ENCODE results near the gene PDCD4. TPM values are rescaled to one million over a fixed set of nuclear protein-coding genes. Genes with fewer than 3 reads are reported as not detected.

PDCD4 gene
- polyA plus RNA-seq, 1 of the 3 experiments (the other 2 are of a cell fraction): 23.3 TPM

DNA sequence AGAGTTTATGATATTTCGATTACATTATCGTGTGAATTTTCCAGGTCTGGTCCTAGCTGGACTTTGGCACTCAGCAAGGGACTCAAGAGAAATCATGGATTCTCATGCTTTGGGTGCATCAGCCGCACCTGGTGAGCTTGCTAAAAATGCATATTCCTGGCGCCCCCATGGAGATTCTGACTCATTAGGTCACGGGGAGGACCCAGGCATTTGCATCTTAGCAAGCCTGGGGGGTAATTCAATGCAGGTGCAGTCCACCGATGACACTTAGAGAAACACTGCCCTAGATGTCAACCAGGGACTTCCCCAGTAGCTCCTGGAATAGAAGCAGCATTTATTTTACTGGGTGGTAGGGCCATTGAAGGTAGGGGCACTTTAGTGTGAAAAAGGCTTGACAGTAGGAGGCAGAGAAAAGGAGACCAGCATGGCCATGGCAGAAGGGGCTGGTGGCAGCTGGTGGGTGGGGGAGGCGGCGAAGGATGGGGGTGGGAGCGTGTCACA, 29.9 kb upstream of the PDCD4 start:
- Histone ChIP-seq H3F3A (replicated peaks; ENCODE audit: insufficient read depth) (no peaks in the 10 kb centered on the region), H3K4me1 (ENCODE audit: control insufficient read depth in 1 of 2, insufficient read depth in 2 of 2, low read depth in 1 of 2, low read length in 1 of 2) (peaks cover 0 to 35% of the 10 kb centered on the region in 2 experiments; a peak in 2 of 4 replicates), H4K20me1 (ENCODE audit: insufficient read depth) (no peaks in the 10 kb centered on the region), H3K36me3 (replicated peaks in 1 of 2; ENCODE audit: control insufficient read depth in 1 of 2, insufficient read depth in 2 of 2, low read length in 1 of 2) (no peaks in the 10 kb centered on the region), H3K4me2 (no peak overlapping the region), H3K27ac (ENCODE audit: low read depth in 2 of 2, low read length in 1 of 2) (no peak overlapping the region), H3K79me2 (ENCODE audit: insufficient read depth) (no peaks in the 10 kb centered on the region), H3K9ac (no peak overlapping the region), H3K9me3 (no peaks in the 10 kb centered on the region), H2AFZ (ENCODE audit: low read depth) (no peak overlapping the region), H3K27me3 (ENCODE audit: insufficient read depth) (no peaks in the 10 kb centered on the region), H3K9me2 (no peaks in the 10 kb centered on the region), H3K4me3 (ENCODE audit: low read depth in 2 of 2, low read length in 1 of 2) (no peak overlapping the region)
- DNase-seq: no peak
- CTCF ChIA-PET: interaction anchor here (1.0 kb wide), 1 partner anchor 95 kb away, joined by 3 read pairs; no protein-coding TSS in a partner anchor
- no peak for TF ChIP-seq SMC3 (IDR thresholded peaks at IDR 0.05; ENCODE audit: low read depth, low read length)
- TF ChIP-seq, protein P1, sequence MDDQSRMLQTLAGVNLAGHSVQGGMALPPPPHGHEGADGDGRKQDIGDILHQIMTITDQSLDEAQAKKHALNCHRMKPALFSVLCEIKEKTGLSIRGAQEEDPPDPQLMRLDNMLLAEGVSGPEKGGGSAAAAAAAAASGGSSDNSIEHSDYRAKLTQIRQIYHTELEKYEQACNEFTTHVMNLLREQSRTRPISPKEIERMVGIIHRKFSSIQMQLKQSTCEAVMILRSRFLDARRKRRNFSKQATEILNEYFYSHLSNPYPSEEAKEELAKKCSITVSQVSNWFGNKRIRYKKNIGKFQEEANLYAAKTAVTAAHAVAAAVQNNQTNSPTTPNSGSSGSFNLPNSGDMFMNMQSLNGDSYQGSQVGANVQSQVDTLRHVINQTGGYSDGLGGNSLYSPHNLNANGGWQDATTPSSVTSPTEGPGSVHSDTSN (IDR thresholded peaks at IDR 0.05): no peak
- TF ChIP-seq, protein P2, sequence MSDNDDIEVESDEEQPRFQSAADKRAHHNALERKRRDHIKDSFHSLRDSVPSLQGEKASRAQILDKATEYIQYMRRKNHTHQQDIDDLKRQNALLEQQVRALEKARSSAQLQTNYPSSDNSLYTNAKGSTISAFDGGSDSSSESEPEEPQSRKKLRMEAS (IDR thresholded peaks at IDR 0.05; ENCODE audit: low read depth): no peak
- no peak for TF ChIP-seq FOXJ3 (CRISPR knock-in tag; IDR thresholded peaks at IDR 0.05)
- TF ChIP-seq, protein P3, sequence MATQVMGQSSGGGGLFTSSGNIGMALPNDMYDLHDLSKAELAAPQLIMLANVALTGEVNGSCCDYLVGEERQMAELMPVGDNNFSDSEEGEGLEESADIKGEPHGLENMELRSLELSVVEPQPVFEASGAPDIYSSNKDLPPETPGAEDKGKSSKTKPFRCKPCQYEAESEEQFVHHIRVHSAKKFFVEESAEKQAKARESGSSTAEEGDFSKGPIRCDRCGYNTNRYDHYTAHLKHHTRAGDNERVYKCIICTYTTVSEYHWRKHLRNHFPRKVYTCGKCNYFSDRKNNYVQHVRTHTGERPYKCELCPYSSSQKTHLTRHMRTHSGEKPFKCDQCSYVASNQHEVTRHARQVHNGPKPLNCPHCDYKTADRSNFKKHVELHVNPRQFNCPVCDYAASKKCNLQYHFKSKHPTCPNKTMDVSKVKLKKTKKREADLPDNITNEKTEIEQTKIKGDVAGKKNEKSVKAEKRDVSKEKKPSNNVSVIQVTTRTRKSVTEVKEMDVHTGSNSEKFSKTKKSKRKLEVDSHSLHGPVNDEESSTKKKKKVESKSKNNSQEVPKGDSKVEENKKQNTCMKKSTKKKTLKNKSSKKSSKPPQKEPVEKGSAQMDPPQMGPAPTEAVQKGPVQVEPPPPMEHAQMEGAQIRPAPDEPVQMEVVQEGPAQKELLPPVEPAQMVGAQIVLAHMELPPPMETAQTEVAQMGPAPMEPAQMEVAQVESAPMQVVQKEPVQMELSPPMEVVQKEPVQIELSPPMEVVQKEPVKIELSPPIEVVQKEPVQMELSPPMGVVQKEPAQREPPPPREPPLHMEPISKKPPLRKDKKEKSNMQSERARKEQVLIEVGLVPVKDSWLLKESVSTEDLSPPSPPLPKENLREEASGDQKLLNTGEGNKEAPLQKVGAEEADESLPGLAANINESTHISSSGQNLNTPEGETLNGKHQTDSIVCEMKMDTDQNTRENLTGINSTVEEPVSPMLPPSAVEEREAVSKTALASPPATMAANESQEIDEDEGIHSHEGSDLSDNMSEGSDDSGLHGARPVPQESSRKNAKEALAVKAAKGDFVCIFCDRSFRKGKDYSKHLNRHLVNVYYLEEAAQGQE (IDR thresholded peaks at IDR 0.05; ENCODE audit: low read depth, low read length): no peak
- no peak for TF ChIP-seq MXI1 (IDR thresholded peaks at IDR 0.05; ENCODE audit: low read depth, low read length)
- TF ChIP-seq GATA2 (CRISPR knock-in tag; IDR thresholded peaks at IDR 0.05): no peak
- no peak for TF ChIP-seq TAF1 (IDR thresholded peaks at IDR 0.05; ENCODE audit: borderline replicate concordance, low read depth, low read length)
- TF ChIP-seq, protein P4, sequence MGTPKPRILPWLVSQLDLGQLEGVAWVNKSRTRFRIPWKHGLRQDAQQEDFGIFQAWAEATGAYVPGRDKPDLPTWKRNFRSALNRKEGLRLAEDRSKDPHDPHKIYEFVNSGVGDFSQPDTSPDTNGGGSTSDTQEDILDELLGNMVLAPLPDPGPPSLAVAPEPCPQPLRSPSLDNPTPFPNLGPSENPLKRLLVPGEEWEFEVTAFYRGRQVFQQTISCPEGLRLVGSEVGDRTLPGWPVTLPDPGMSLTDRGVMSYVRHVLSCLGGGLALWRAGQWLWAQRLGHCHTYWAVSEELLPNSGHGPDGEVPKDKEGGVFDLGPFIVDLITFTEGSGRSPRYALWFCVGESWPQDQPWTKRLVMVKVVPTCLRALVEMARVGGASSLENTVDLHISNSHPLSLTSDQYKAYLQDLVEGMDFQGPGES (IDR thresholded peaks at IDR 0.05; ENCODE audit: low read depth, low read length): no peak
- TF ChIP-seq NRF1 (IDR thresholded peaks at IDR 0.05; ENCODE audit: low read depth, low read length): no peak
- TF ChIP-seq, protein P5, sequence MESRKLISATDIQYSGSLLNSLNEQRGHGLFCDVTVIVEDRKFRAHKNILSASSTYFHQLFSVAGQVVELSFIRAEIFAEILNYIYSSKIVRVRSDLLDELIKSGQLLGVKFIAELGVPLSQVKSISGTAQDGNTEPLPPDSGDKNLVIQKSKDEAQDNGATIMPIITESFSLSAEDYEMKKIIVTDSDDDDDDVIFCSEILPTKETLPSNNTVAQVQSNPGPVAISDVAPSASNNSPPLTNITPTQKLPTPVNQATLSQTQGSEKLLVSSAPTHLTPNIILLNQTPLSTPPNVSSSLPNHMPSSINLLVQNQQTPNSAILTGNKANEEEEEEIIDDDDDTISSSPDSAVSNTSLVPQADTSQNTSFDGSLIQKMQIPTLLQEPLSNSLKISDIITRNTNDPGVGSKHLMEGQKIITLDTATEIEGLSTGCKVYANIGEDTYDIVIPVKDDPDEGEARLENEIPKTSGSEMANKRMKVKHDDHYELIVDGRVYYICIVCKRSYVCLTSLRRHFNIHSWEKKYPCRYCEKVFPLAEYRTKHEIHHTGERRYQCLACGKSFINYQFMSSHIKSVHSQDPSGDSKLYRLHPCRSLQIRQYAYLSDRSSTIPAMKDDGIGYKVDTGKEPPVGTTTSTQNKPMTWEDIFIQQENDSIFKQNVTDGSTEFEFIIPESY (IDR thresholded peaks at IDR 0.05; ENCODE audit: borderline replicate concordance, low read depth): no peak
- no peak for TF ChIP-seq RFX5 (IDR thresholded peaks at IDR 0.05; ENCODE audit: low read length)
- no peak for TF ChIP-seq RCOR1 (IDR thresholded peaks at IDR 0.05; ENCODE audit: low read length)
- TF ChIP-seq EP300 (IDR thresholded peaks at IDR 0.05; ENCODE audit: borderline replicate concordance in 1 of 2, low read depth in 1 of 2, low read length in 1 of 2): no peak
- no peak for TF ChIP-seq GABPA (IDR thresholded peaks at IDR 0.05; ENCODE audit: low read depth)
- TF ChIP-seq ELF1 (IDR thresholded peaks at IDR 0.05): no peak
- TF ChIP-seq, protein P6, sequence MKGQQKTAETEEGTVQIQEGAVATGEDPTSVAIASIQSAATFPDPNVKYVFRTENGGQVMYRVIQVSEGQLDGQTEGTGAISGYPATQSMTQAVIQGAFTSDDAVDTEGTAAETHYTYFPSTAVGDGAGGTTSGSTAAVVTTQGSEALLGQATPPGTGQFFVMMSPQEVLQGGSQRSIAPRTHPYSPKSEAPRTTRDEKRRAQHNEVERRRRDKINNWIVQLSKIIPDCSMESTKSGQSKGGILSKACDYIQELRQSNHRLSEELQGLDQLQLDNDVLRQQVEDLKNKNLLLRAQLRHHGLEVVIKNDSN (IDR thresholded peaks at IDR 0.05; ENCODE audit: borderline replicate concordance, low read depth): no peak
- no peak for TF ChIP-seq TEAD4 (IDR thresholded peaks at IDR 0.05; ENCODE audit: borderline replicate concordance, insufficient read depth)
- no peak for TF ChIP-seq YY1 (IDR thresholded peaks at IDR 0.05; ENCODE audit: low read depth)
- TF ChIP-seq, protein P7, sequence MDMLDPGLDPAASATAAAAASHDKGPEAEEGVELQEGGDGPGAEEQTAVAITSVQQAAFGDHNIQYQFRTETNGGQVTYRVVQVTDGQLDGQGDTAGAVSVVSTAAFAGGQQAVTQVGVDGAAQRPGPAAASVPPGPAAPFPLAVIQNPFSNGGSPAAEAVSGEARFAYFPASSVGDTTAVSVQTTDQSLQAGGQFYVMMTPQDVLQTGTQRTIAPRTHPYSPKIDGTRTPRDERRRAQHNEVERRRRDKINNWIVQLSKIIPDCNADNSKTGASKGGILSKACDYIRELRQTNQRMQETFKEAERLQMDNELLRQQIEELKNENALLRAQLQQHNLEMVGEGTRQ (IDR thresholded peaks at IDR 0.05; ENCODE audit: borderline replicate concordance, low read depth, low read length): no peak
- WGBS (ENCODE audit: low lambda C conversion rate): 82% methylated on average over 8 of the region's 9 CpGs
- POLR2A ChIA-PET: no interaction called here

All from SK-N-SH (cell line).